ENCODE data around the gene CYP8B1.

Gene CYP8B1

DNA sequence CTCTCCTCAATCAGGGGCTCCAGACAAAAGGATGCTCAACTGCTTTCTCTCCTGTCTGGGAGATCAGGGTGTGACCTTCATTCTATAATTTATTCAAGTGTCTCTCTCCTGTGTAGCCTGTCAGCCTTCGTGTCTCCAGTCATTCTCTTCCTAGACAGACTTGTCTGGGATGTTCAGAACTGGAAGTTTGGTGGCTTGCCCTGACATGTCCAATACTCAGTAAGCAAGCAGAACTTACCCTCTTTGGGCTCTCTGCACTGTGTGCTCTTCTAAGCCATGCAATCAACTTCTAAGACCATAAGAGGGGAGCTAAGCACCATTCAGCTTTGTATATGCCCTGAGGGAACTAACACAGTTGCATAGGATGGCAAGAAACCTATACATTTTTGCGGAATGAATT, 52.3 kb downstream of the CYP8B1 start:
- TF ChIP-seq, protein P1, sequence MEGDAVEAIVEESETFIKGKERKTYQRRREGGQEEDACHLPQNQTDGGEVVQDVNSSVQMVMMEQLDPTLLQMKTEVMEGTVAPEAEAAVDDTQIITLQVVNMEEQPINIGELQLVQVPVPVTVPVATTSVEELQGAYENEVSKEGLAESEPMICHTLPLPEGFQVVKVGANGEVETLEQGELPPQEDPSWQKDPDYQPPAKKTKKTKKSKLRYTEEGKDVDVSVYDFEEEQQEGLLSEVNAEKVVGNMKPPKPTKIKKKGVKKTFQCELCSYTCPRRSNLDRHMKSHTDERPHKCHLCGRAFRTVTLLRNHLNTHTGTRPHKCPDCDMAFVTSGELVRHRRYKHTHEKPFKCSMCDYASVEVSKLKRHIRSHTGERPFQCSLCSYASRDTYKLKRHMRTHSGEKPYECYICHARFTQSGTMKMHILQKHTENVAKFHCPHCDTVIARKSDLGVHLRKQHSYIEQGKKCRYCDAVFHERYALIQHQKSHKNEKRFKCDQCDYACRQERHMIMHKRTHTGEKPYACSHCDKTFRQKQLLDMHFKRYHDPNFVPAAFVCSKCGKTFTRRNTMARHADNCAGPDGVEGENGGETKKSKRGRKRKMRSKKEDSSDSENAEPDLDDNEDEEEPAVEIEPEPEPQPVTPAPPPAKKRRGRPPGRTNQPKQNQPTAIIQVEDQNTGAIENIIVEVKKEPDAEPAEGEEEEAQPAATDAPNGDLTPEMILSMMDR (IDR thresholded peaks at IDR 0.05; ENCODE audit: insufficient read depth, missing control alignments) = no peak
- no peak for DNase-seq (ENCODE audit: insufficient read length, low spot score)
- no peak for FAIRE-seq

DNA sequence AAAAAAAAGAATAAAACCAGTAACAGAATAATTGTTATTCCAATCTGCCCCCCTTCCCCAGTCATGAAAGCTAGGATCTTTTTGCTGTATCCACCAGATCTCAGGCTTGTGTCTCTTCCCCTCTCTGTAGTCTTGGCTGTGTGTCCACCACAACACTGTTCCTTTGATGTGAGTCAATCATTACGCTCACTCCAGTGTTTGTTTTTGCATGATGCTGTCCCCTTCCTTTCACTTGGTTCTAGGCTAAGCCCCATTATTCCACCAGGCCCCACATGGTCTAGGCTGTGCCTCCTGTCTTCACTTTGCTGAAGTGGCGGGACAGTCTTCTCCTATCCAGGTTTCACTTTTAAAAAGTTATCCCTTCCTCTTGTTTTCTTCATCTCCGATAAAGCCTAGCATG, 52.9 kb downstream of the CYP8B1 start:
- TF ChIP-seq, protein P1 (IDR thresholded peaks at IDR 0.05; ENCODE audit: insufficient read depth, missing control alignments) = no peak
- FAIRE-seq (no peak), DNase-seq (ENCODE audit: insufficient read length, low spot score) (no peak)

All from D721Med (cell line).